Urinary bladder (tissue), 4 donors: Measurements from ENCODE around the gene TLN1. TPM values are rescaled to one million over a fixed set of nuclear protein-coding genes. Genes with fewer than 3 reads are reported as not detected.

Experiments
- DNase-seq: peaks from one replicate; pipeline ENCODE4 v3.0.0-alpha.2; 2015; ENCODE audit errors: extremely low spot score
- H3K27ac ChIP-seq: one replicate; pipeline ENCODE4 v1.5.1; 2013; ENCODE audit warnings: low read depth, mild to moderate bottlenecking, moderate library complexity
- H3K36me3 ChIP-seq: one replicate; pipeline ENCODE4 v1.6.1; 2013; ENCODE audit warnings: mild to moderate bottlenecking, moderate library complexity; ENCODE audit not compliant: insufficient read depth
- H3K4me1 ChIP-seq: one replicate; pipeline ENCODE4 v1.6.1; 2013; ENCODE audit warnings: mild to moderate bottlenecking, moderate library complexity; ENCODE audit not compliant: insufficient read depth
- H3K4me3 ChIP-seq: one replicate; pipeline ENCODE4 v1.5.1; 2013; ENCODE audit warnings: low read depth, low read length
- WGBS: extraction: QIAGEN DNeasy Blood & Tissue Kit; methylation state at CpG from one replicate; pipeline ENCODE4 v1.1.7; 2013; 5-methylcytosine and 5-hydroxymethylcytosine counted together
- polyA plus RNA-seq: library from polyadenylated mRNA; stranded (reverse); fragments of 200-250 nt; gene quantifications from one replicate; pipeline ENCODE4 v1.2.3, GENCODE V29; 2013
- total RNA-seq: library from RNA; depleted of rRNA; stranded (reverse); fragments of >200 nt; gene quantifications from one replicate; pipeline ENCODE4 v1.2.3, GENCODE V29; 2014
- donor health status: healthy with polysubstance abuse.
- donor health status: healthy.

TLN1 gene
- total and polyA plus RNA-seq, 2 donors: 154 to 533 TPM

GRCh38 chr9:35729700-35730485 is 2.1 kb downstream of the TLN1 start:
- WGBS: 15% methylated on average over 6 of the region's 6 CpGs
- Histone ChIP-seq H3K36me3 (no peaks in the 10 kb centered on the region), H3K4me1 (peaks cover 4% of the 10 kb centered on the region), H3K4me3 (peak overlapping the region; percentile 16), H3K27ac (peak overlapping the region; percentile 48)
- DNase-seq: no peak

- no peak overlapping the region for H3K27ac ChIP-seq
- no peak for DNase-seq
- 33% methylated on average over 3 of the region's 3 CpGs for WGBS
- no peaks in the 10 kb centered on the region for H3K36me3 ChIP-seq
- peaks cover 4% of the 10 kb centered on the region for H3K4me1 ChIP-seq
- peak overlapping the region; percentile 16 for H3K4me3 ChIP-seq
Measured at GRCh38 chr9:35729101-35729500, 2.9 kb downstream of the TLN1 start.

GRCh38 chr9:35728041-35728971 is 3.7 kb downstream of the TLN1 start:
- peaks cover 4% of the 10 kb centered on the region for H3K4me1 ChIP-seq
- peak; percentile 37 for DNase-seq
- no peaks in the 10 kb centered on the region for H3K36me3 ChIP-seq
- WGBS: 6% methylated on average over 10 of the region's 10 CpGs
- peak overlapping the region; percentile 42 for H3K27ac ChIP-seq
- peak overlapping the region; percentile 1 for H3K4me3 ChIP-seq

GRCh38 chr9:35727676-35728040 is 4.3 kb downstream of the TLN1 start:
- Histone ChIP-seq H3K4me1 (peaks cover 4% of the 10 kb centered on the region), H3K4me3 (no peak overlapping the region), H3K27ac (peak overlapping the region; percentile 42), H3K36me3 (no peaks in the 10 kb centered on the region)
- WGBS: 15% methylated on average over 5 of the region's 5 CpGs
- DNase-seq: no peak

GRCh38 chr9:35726931-35727330 is 5.1 kb downstream of the TLN1 start:
- H3K4me1 ChIP-seq: peaks cover 4% of the 10 kb centered on the region
- no peak overlapping the region for H3K4me3 ChIP-seq
- no peaks in the 10 kb centered on the region for H3K36me3 ChIP-seq
- WGBS: 38% methylated on average over 3 of the region's 3 CpGs
- DNase-seq: no peak
- no peak overlapping the region for H3K27ac ChIP-seq

GRCh38 chr9:35725362-35725761 is 6.6 kb downstream of the TLN1 start:
- Histone ChIP-seq H3K36me3 (no peaks in the 10 kb centered on the region), H3K27ac (no peak overlapping the region), H3K4me3 (no peak overlapping the region), H3K4me1 (peaks cover 2% of the 10 kb centered on the region)
- WGBS: 91% methylated on average over 11 of the region's 11 CpGs
- DNase-seq: no peak

GRCh38 chr9:35723908-35724307 is 8.1 kb downstream of the TLN1 start:
- WGBS: 95% methylated on average over 8 of the region's 8 CpGs
- Histone ChIP-seq H3K4me3 (no peak overlapping the region), H3K36me3 (peaks cover under 1% of the 10 kb centered on the region), H3K4me1 (no peaks in the 10 kb centered on the region), H3K27ac (no peak overlapping the region)
- no peak for DNase-seq

GRCh38 chr9:35723426-35723825 is 8.6 kb downstream of the TLN1 start:
- no peak overlapping the region for H3K4me3 ChIP-seq
- H3K36me3 ChIP-seq: peaks cover 4% of the 10 kb centered on the region
- H3K4me1 ChIP-seq: no peaks in the 10 kb centered on the region
- DNase-seq: no peak
- WGBS: 85% methylated on average over 2 of the region's 2 CpGs
- H3K27ac ChIP-seq: no peak overlapping the region

GRCh38 chr9:35719546-35719945 is 12.4 kb downstream of the TLN1 start:
- Histone ChIP-seq H3K4me3 (no peak overlapping the region), H3K36me3 (peaks cover 6% of the 10 kb centered on the region), H3K4me1 (no peaks in the 10 kb centered on the region), H3K27ac (no peak overlapping the region)
- DNase-seq: no peak
- WGBS: 92% methylated on average over 4 of the region's 4 CpGs

GRCh38 chr9:35718721-35719511 is 13.1 kb downstream of the TLN1 start:
- peaks cover 10% of the 10 kb centered on the region for H3K36me3 ChIP-seq
- H3K4me1 ChIP-seq: no peaks in the 10 kb centered on the region
- H3K27ac ChIP-seq: no peak overlapping the region
- no peak for DNase-seq
- no peak overlapping the region for H3K4me3 ChIP-seq
- WGBS: 86% methylated on average over 15 of the region's 15 CpGs

- Histone ChIP-seq H3K36me3 (peaks cover 20% of the 10 kb centered on the region), H3K4me3 (no peak overlapping the region), H3K4me1 (no peaks in the 10 kb centered on the region), H3K27ac (no peak overlapping the region)
- no peak for DNase-seq
- 89% methylated on average over 14 of the region's 14 CpGs for WGBS
Measured at GRCh38 chr9:35717132-35717870, 14.7 kb downstream of the TLN1 start.

- no peak for DNase-seq
- 81% methylated on average over 4 of the region's 4 CpGs for WGBS
- no peak overlapping the region for H3K27ac ChIP-seq
- H3K4me3 ChIP-seq: no peak overlapping the region
- H3K4me1 ChIP-seq: no peaks in the 10 kb centered on the region
- H3K36me3 ChIP-seq: peaks cover 23% of the 10 kb centered on the region
Measured at GRCh38 chr9:35716230-35716629, 15.8 kb downstream of the TLN1 start.
